Fibroblast of lung (primary cell): Measurements from ENCODE around the gene SOX13. TPM values are rescaled to one million over a fixed set of nuclear protein-coding genes. Genes with fewer than 3 reads are reported as not detected.

Source experiments
- DNase-seq, 2 donors: peaks; one replicate each; pipeline versions ENCODE4 v3.0.0 to v3.0.0-alpha.2; 2010; ENCODE audit warnings: low read depth in 2 of 2
- H2AFZ ChIP-seq: 2 replicates; pipeline ENCODE4 v1.5.1; 2012; ENCODE audit warnings: low read length, control low read depth, inconsistent platforms
- H3K27ac ChIP-seq: 2 replicates; pipeline ENCODE4 v1.5.1; 2011; ENCODE audit warnings: low read length, control low read depth; ENCODE audit not compliant: insufficient read depth
- H3K27me3 ChIP-seq: 2 replicates; pipeline ENCODE4 v1.5.1; 2011; ENCODE audit warnings: mild to moderate bottlenecking, low read length; ENCODE audit not compliant: control insufficient read depth, insufficient read depth
- H3K36me3 ChIP-seq: 2 replicates; pipeline ENCODE4 v1.5.1; 2011; ENCODE audit warnings: low read length; ENCODE audit not compliant: control insufficient read depth, insufficient read depth
- H3K4me1 ChIP-seq: 2 replicates; pipeline ENCODE4 v1.5.1; 2011; ENCODE audit warnings: low read length; ENCODE audit not compliant: control insufficient read depth, insufficient read depth; ENCODE audit errors: extremely low read depth
- H3K4me2 ChIP-seq: 2 replicates; pipeline ENCODE4 v1.5.1; 2011; ENCODE audit warnings: low read length, control low read depth; ENCODE audit not compliant: insufficient read depth; ENCODE audit errors: extremely low read depth
- H3K4me3 ChIP-seq, 4 experiments: fragments of 200-600 bp in 1 of 4; sonication (generic) in 1 of 4; replicated peaks in 1 of 4; 2 replicates each; pipeline ENCODE4 v1.5.1; 2011 to 2016; ENCODE audit warnings: low read length in 4 of 4, low read depth in 3 of 4, mild to moderate bottlenecking in 3 of 4, control low read depth in 2 of 4, inconsistent platforms in 1 of 4, mixed read lengths in 1 of 4; ENCODE audit not compliant: insufficient read depth in 1 of 4; ENCODE audit errors: control extremely low read depth in 1 of 4
- H3K79me2 ChIP-seq: 2 replicates; pipeline ENCODE4 v1.5.1; 2012; ENCODE audit warnings: mild to moderate bottlenecking, low read length, inconsistent platforms; ENCODE audit not compliant: control insufficient read depth, insufficient read depth
- H3K9ac ChIP-seq: 2 replicates; pipeline ENCODE4 v1.5.1; 2011; ENCODE audit warnings: mild to moderate bottlenecking, low read length, control low read depth; ENCODE audit not compliant: insufficient read depth
- H3K9me3 ChIP-seq: 2 replicates; pipeline ENCODE4 v1.5.1; 2012; ENCODE audit warnings: low read depth, low read length; ENCODE audit not compliant: control insufficient read depth, insufficient read depth
- H4K20me1 ChIP-seq: 2 replicates; pipeline ENCODE4 v1.5.1; 2011; ENCODE audit warnings: low read length; ENCODE audit not compliant: control insufficient read depth, insufficient read depth; ENCODE audit errors: extremely low read depth
- CTCF ChIP-seq, 2 donors: IDR thresholded peaks in 1 of 2; conservative IDR thresholded peaks in 1 of 2; 1 replicate in 1 of 2; 2 replicates in 1 of 2; pipeline ENCODE4 v1.5.1; 2011 to 2012; ENCODE audit warnings: low read length in 2 of 2, control low read depth in 1 of 2, inconsistent platforms in 1 of 2, low read depth in 1 of 2, mild to moderate bottlenecking in 1 of 2
- EZH2 ChIP-seq: IDR thresholded peaks from 2 replicates; pipeline ENCODE4 v1.5.1; 2012; ENCODE audit warnings: low read length, control low read depth, mild to moderate bottlenecking; ENCODE audit errors: missing control alignments
- polyA plus RNA-seq, 2 donors: library from polyadenylated mRNA; depleted of rRNA in 1 of 2; stranded (reverse) in 1 of 2; unstranded in 1 of 2; fragments of >200 nt; gene quantifications; 2 replicates each; pipeline ENCODE4 v1.2.1, GENCODE V29; 2011 to 2012; ENCODE audit warnings: missing spikeins in 1 of 2
- total RNA-seq: library from RNA; depleted of rRNA; stranded (reverse); fragments of >200 nt; gene quantifications from 2 replicates; pipeline ENCODE4 v1.2.1, GENCODE V29; 2014

SOX13 gene
- total and polyA plus RNA-seq, 2 donors (not counting 1 experiment from before 2014, with no cell fraction given): 2.0 to 5.5 TPM

GRCh38 chr1:204059970-204060369 is 12.9 kb upstream of the SOX13 start:
- Histone ChIP-seq H3K27ac (no peak overlapping the region), H3K4me3 (no peak overlapping the region), H4K20me1 (no peaks in the 10 kb centered on the region), H3K36me3 (no peaks in the 10 kb centered on the region), H3K4me1 (no peaks in the 10 kb centered on the region), H3K9ac (no peak overlapping the region), H3K79me2 (no peaks in the 10 kb centered on the region), H3K27me3 (no peaks in the 10 kb centered on the region), H3K9me3 (no peaks in the 10 kb centered on the region), H3K4me2 (no peak overlapping the region), H2AFZ (no peak overlapping the region)
- DNase-seq: no peak
- TF ChIP-seq EZH2 (no peak), CTCF (conservative IDR thresholded peaks at IDR 0.05 in 1 of 2, IDR thresholded peaks at IDR 0.05 in 1 of 2; ENCODE audit: low read depth in 1 of 2, low read length in 2 of 2) (no peak)

DNA sequence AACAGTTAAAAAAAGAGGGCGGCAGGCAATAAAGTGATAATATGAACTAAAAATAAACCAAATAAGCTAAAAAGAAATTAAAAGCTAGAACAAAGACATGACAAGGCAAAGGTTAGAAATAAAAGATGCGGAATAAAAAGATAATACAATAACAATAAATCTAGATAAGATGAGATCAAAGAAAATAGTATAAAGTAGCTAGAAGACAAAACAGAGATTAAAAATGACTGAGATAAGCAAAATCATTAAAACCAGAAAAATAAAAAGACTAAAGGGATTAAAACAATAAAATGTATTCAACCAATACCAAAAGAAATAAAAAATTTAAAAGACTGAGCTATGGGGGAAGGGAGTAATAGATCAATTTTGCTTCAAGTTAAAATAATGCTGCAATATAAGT is 10.8 kb upstream of the SOX13 start:
- H4K20me1 ChIP-seq: no peaks in the 10 kb centered on the region
- TF ChIP-seq CTCF (conservative IDR thresholded peaks at IDR 0.05 in 1 of 2, IDR thresholded peaks at IDR 0.05 in 1 of 2; ENCODE audit: low read depth in 1 of 2, low read length in 2 of 2): no peak
- TF ChIP-seq EZH2: no peak
- H3K27ac ChIP-seq: no peak overlapping the region
- no peaks in the 10 kb centered on the region for H3K36me3 ChIP-seq
- no peak for DNase-seq
- no peak overlapping the region for H3K4me3 ChIP-seq
- no peaks in the 10 kb centered on the region for H3K27me3 ChIP-seq
- H3K79me2 ChIP-seq: no peaks in the 10 kb centered on the region
- no peak overlapping the region for H3K9ac ChIP-seq
- H3K4me2 ChIP-seq: no peak overlapping the region
- no peaks in the 10 kb centered on the region for H3K9me3 ChIP-seq
- no peaks in the 10 kb centered on the region for H3K4me1 ChIP-seq
- H2AFZ ChIP-seq: no peak overlapping the region

GRCh38 chr1:204065174-204065985 is 7.5 kb upstream of the SOX13 start:
- TF ChIP-seq CTCF (conservative IDR thresholded peaks at IDR 0.05 in 1 of 2, IDR thresholded peaks at IDR 0.05 in 1 of 2; ENCODE audit: low read depth in 1 of 2, low read length in 2 of 2) (no peak), EZH2 (no peak)
- H3K27ac ChIP-seq: no peak overlapping the region
- H3K27me3 ChIP-seq: no peaks in the 10 kb centered on the region
- H4K20me1 ChIP-seq: no peaks in the 10 kb centered on the region
- peak overlapping the region; percentile 33 for H3K4me2 ChIP-seq
- DNase-seq: peak in 1 of 2 donors; percentile 51
- H3K9me3 ChIP-seq: no peaks in the 10 kb centered on the region
- peak overlapping the region; percentile 22 for H2AFZ ChIP-seq
- H3K4me1 ChIP-seq: no peaks in the 10 kb centered on the region
- H3K4me3 ChIP-seq: no peak overlapping the region
- H3K36me3 ChIP-seq: no peaks in the 10 kb centered on the region
- H3K79me2 ChIP-seq: no peaks in the 10 kb centered on the region
- no peak overlapping the region for H3K9ac ChIP-seq
